ENCODE results near the gene MAMSTR. TPM values are rescaled to one million over a fixed set of nuclear protein-coding genes. Genes with fewer than 3 reads are reported as not detected.

The MAMSTR gene
- total and polyA plus RNA-seq, 11 donors: 0.65 to 5.5 (median 2.0) TPM

DNA sequence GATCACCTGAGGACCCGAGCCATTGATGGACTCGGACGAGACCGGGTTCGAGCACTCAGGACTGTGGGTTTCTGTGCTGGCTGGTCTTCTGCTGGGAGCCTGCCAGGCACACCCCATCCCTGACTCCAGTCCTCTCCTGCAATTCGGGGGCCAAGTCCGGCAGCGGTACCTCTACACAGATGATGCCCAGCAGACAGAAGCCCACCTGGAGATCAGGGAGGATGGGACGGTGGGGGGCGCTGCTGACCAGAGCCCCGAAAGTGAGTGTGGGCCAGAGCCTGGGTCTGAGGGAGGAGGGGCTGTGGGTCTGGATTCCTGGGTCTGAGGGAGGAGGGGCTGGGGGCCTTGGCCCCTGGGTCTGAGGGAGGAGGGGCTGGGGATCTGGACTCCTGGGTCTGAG is 36.7 kb upstream of the MAMSTR start:
- Histone ChIP-seq H3K4me1 (peaks cover 0 to 33% (median 16%) of the 10 kb centered on the region in 12 donors), H3K4me3 (no peak overlapping the region), H3K9me3 (no peaks in the 10 kb centered on the region), H3K27ac (no peak overlapping the region), H3K36me3 (no peaks in the 10 kb centered on the region), H3K27me3 (peaks cover 0 to 27% (median 6%) of the 10 kb centered on the region in 9 donors)
- TF ChIP-seq, protein P1, sequence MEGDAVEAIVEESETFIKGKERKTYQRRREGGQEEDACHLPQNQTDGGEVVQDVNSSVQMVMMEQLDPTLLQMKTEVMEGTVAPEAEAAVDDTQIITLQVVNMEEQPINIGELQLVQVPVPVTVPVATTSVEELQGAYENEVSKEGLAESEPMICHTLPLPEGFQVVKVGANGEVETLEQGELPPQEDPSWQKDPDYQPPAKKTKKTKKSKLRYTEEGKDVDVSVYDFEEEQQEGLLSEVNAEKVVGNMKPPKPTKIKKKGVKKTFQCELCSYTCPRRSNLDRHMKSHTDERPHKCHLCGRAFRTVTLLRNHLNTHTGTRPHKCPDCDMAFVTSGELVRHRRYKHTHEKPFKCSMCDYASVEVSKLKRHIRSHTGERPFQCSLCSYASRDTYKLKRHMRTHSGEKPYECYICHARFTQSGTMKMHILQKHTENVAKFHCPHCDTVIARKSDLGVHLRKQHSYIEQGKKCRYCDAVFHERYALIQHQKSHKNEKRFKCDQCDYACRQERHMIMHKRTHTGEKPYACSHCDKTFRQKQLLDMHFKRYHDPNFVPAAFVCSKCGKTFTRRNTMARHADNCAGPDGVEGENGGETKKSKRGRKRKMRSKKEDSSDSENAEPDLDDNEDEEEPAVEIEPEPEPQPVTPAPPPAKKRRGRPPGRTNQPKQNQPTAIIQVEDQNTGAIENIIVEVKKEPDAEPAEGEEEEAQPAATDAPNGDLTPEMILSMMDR (IDR thresholded peaks at IDR 0.05): no peak
- TF ChIP-seq POLR2A (IDR thresholded peaks at IDR 0.05): no peak
- intact Hi-C loops (cut with DNase I): no loop called here
- 91 to 96% (median 94%) methylated on average over 7 to 11 of the region's 11 CpGs for WGBS, 4 donors
- DNase-seq: no peak
- ATAC-seq: no peak

DNA sequence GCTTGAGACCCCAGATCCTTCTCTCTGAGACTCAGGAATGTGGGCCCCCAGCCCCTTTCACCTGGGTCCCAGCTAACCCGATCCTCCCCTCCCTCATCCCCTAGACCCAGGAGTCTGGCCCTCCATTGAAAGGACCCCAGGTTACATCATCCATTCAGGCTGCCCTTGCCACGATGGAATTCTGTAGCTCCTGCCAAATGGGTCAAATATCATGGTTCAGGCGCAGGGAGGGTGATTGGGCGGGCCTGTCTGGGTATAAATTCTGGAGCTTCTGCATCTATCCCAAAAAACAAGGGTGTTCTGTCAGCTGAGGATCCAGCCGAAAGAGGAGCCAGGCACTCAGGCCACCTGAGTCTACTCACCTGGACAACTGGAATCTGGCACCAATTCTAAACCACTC is 36.3 kb upstream of the MAMSTR start:
- Histone ChIP-seq H3K27me3 (peaks cover 0 to 27% (median 6%) of the 10 kb centered on the region in 9 donors), H3K9me3 (no peaks in the 10 kb centered on the region), H3K4me3 (no peak overlapping the region), H3K27ac (no peak overlapping the region), H3K4me1 (peaks cover 0 to 30% (median 17%) of the 10 kb centered on the region in 12 donors), H3K36me3 (no peaks in the 10 kb centered on the region)
- no peak for ATAC-seq
- no peak for TF ChIP-seq POLR2A (IDR thresholded peaks at IDR 0.05)
- TF ChIP-seq, protein P1 (IDR thresholded peaks at IDR 0.05): no peak
- intact Hi-C loops (cut with DNase I): no loop called here
- DNase-seq: no peak
- WGBS, 4 donors: 49 to 82% (median 71%) methylated on average over 3 to 5 of the region's 5 CpGs

DNA sequence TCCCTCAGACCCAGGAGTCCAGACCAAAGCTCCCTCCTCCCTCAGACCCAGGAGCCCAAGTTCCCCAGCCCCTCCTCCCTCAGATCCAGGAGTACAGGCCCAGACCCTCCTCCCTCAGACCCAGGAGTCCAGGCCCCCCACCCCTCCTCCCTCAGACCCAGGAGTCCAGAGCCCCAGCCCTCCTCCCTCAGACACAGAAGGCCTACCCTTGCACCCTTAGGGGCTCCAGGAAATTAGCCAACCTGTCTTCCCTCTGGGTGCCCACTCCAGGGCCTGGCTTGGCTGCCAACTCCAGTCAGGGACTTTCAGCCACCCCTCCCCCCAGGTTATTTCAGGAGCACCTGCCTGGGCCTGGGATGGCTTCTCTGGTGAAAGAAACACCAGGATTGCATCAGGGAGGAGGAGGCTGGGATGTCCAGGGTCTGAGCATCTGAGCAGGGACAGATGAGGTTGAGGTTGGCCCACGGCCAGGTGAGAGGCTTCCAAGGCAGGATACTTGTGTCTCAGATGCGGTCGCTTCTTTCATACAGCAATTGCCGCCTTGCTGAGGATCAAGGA is 35.6 kb upstream of the MAMSTR start, which contains the start of gene FGF21:
TSS of gene FGF21 (plus strand) at position 441 of the 558 bp plus-strand sequence. CDS start 713 bp downstream, outside the sequence.
- TF ChIP-seq POLR2A (IDR thresholded peaks at IDR 0.05): no peak
- TF ChIP-seq, protein P1 (IDR thresholded peaks at IDR 0.05): no peak
- ATAC-seq (no peak), DNase-seq (peak in 2 of 5 donors; percentile 29 to 39)
- H3K27me3 ChIP-seq: peaks cover 0 to 28% (median 6%) of the 10 kb centered on the region in 9 donors
- peaks cover 0 to 4% (median 0%) of the 10 kb centered on the region in 9 donors for H3K36me3 ChIP-seq
- H3K27ac ChIP-seq: peak within 1 kb of the TSS in 1 of 12 donors; percentile 83
- WGBS, 4 donors: 77 to 95% (median 85%) methylated on average over 3 to 4 of the region's 4 CpGs
- H3K4me1 ChIP-seq: peaks cover 0 to 27% (median 18%) of the 10 kb centered on the region in 12 donors
- intact Hi-C loops (cut with DNase I): no loop called here
- no peak within 1 kb of the TSS for H3K4me3 ChIP-seq
- no peaks in the 10 kb centered on the region for H3K9me3 ChIP-seq

DNA sequence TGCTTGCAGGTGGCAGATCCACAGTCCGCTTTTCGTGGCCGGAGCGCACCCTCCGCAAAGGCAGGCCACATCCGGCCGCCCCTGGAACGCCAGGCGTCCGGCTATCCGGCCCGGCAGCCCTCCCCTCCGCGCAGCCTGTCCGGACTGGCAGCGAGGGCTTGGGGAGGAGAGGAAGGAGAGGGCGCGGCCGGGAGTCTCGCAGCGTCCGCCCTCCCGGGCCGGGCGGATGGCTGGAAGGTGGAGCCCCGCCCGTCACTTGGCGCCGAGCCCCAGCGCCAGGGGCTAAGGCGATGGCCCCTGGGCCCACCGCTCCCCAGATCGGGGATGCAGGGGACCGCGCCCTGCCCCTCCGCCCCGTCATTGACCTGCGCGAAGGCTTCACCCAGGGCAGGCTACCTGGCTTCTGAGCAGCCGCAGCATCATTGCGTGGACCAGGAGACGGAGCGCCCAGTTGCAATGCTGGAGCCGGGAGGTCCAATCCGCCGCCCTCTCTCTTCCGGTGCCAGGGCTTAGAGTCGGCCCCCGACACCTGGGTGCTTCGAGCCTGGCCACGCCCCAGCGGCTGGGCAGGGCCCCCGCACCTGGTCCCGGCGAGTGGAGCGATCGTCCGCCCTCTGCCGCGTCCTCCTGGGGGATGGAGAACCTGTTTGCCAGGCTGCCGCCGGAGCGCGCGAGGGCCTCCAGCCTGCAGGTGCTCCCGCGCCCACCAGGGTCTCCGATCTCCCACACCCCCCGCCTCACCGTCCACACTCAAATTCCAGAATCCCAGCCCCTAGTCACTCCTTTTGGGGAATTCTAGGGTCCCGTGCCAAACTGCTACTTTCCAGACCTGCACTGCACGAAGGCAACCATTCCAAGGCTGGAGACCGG is 33.2 kb upstream of the MAMSTR start, which contains the start of gene FUT1:
TSS of gene FUT1 (minus strand) at position 146 of the 870 bp plus-strand sequence. CDS start 1,360 bp downstream, outside the sequence.
- DNase-seq: peak; percentile 79 to 88 (median 84)
- H3K9me3 ChIP-seq: no peaks in the 10 kb centered on the region
- peak; percentile 81 to 91 (median 88) for ATAC-seq

More for the DNA sequence above, 33.2 kb upstream of the MAMSTR start, which contains the start of gene FUT1:
- intact Hi-C loops (cut with DNase I): no loop called here
- Histone ChIP-seq H3K27ac (peak within 1 kb of the TSS; percentile 55 to 93 (median 84)), H3K4me1 (peaks cover 0 to 24% (median 17%) of the 10 kb centered on the region in 12 donors), H3K36me3 (peaks cover 0 to 5% (median 0%) of the 10 kb centered on the region in 9 donors), H3K4me3 (peak within 1 kb of the TSS; percentile 22 to 70 (median 60)), H3K27me3 (peaks cover 0 to 28% (median 6%) of the 10 kb centered on the region in 9 donors)
- WGBS, 4 donors: 2 to 8% (median 3%) methylated on average over 8 to 73 of the region's 73 CpGs
- TF ChIP-seq, protein P1 (IDR thresholded peaks at IDR 0.05): no peak
- peak in 1 of 2 donors; percentile 45 for TF ChIP-seq POLR2A (IDR thresholded peaks at IDR 0.05)

Measured in heart left ventricle (tissue), 16 donors.